SKM-1 (cell line): ENCODE measurements around the gene PDS5B.
"Not testable (repeated sequence)": the region's sequence is repeated elsewhere in the genome, so short reads cannot be mapped to it uniquely, and the experiment has no call there.

Source experiments
- DNase-seq: peaks from one replicate; lab custom pipeline; 2025; ENCODE audit not compliant: unreplicated experiment; lab: John Stamatoyannopoulos, UW

PDS5B gene

GRCh38 chr13:32726374-32727037 lies 140.3 kb downstream of the PDS5B start:
- no peak for DNase-seq

GRCh38 chr13:32728327-32728726 lies 142.1 kb downstream of the PDS5B start:
- no peak for DNase-seq

- DNase-seq, result not testable (repeated sequence)
Measured at GRCh38 chr13:32729097-32729496, 142.8 kb downstream of the PDS5B start.

GRCh38 chr13:32731074-32731473 lies 144.8 kb downstream of the PDS5B start:
- DNase-seq, result no peak

GRCh38 chr13:32731576-32731975 lies 145.3 kb downstream of the PDS5B start:
- no peak for DNase-seq

GRCh38 chr13:32733690-32734089 lies 147.4 kb downstream of the PDS5B start:
- no peak for DNase-seq

GRCh38 chr13:32734511-32734910 lies 148.3 kb downstream of the PDS5B start:
- no peak for DNase-seq

GRCh38 chr13:32735859-32736258 lies 149.6 kb downstream of the PDS5B start:
- no peak for DNase-seq

- no peak for DNase-seq
Measured at GRCh38 chr13:32736648-32737047, 150.4 kb downstream of the PDS5B start.

GRCh38 chr13:32737111-32737571 lies 150.9 kb downstream of the PDS5B start:
- no peak for DNase-seq

- DNase-seq, result no peak
Measured at GRCh38 chr13:32737679-32738078, 151.4 kb downstream of the PDS5B start.

GRCh38 chr13:32745509-32745908 lies 159.3 kb downstream of the PDS5B start:
- DNase-seq, result no peak

GRCh38 chr13:32746474-32746873 lies 160.2 kb downstream of the PDS5B start:
- DNase-seq, result no peak

GRCh38 chr13:32748305-32748704 lies 162.1 kb downstream of the PDS5B start:
- no peak for DNase-seq

- no peak for DNase-seq
Measured at GRCh38 chr13:32751340-32751739, 165.1 kb downstream of the PDS5B start.

- DNase-seq, result no peak
Measured at GRCh38 chr13:32752311-32752710, 166.1 kb downstream of the PDS5B start.

GRCh38 chr13:32752997-32753606 lies 166.8 kb downstream of the PDS5B start:
- no peak for DNase-seq

- no peak for DNase-seq
Measured at GRCh38 chr13:32754179-32754578, 167.9 kb downstream of the PDS5B start.

- no peak for DNase-seq
Measured at GRCh38 chr13:32759152-32759551, 172.9 kb downstream of the PDS5B start.

- no peak for DNase-seq
Measured at GRCh38 chr13:32761472-32761871, 175.2 kb downstream of the PDS5B start.

- no peak for DNase-seq
Measured at GRCh38 chr13:32779119-32779518, 192.9 kb downstream of the PDS5B start.

GRCh38 chr13:32781906-32782305 lies 195.7 kb downstream of the PDS5B start:
- DNase-seq, result no peak

GRCh38 chr13:32783067-32783466 lies 196.8 kb downstream of the PDS5B start:
- no peak for DNase-seq
